ENCODE data around the gene THSD4. TPM values are rescaled to one million over a fixed set of nuclear protein-coding genes. Genes with fewer than 3 reads are reported as not detected.

THSD4 gene
- total and polyA plus RNA-seq, 9 of the 15 experiments (the other 6 are each of a cell fraction or from before 2014, with no cell fraction given), result 0.04 TPM; not detected in 5

- CTCF ChIA-PET (ENCODE audit: low intra/inter-chr PET ratio), result no interaction called here
- H3K36me3 ChIP-seq (ENCODE audit: control insufficient read depth, insufficient read depth, low read length), result no peaks in the 10 kb centered on the region
- H2AFZ ChIP-seq (ENCODE audit: low read depth, low read length), result no peak overlapping the region
- no peaks in the 10 kb centered on the region for H3K79me2 ChIP-seq (ENCODE audit: control insufficient read depth, insufficient read depth, low read length)
- no peaks in the 10 kb centered on the region for H3K9me1 ChIP-seq (ENCODE audit: control insufficient read depth, insufficient read depth, low read length)
- no peak for DNase-seq (ENCODE audit: extremely low read depth in 1 of 4, low spot score in 3 of 4)
- H3K9me3 ChIP-seq (replicated peaks; ENCODE audit: control insufficient read depth, insufficient read depth, low read depth, low read length), result no peaks in the 10 kb centered on the region
- WGBS (ENCODE audit: insufficient coverage, low coverage, missing lambda C conversion rate), result 2% methylated on average over 15 of the region's 15 CpGs
- no TSS peak for BruUV-seq (replicated peaks)
- no peaks in the 10 kb centered on the region for H4K20me1 ChIP-seq (replicated peaks; ENCODE audit: control insufficient read depth, insufficient read depth, low read length)
- FAIRE-seq, result no peak
- TF ChIP-seq ILF3 (IDR thresholded peaks at IDR 0.05; ENCODE audit: borderline replicate concordance) (no peak), ELF1 (tag; IDR thresholded peaks at IDR 0.05) (no peak), POLR2H (tag; IDR thresholded peaks at IDR 0.05; ENCODE audit: low read depth) (no peak), CEBPZ (IDR thresholded peaks at IDR 0.05; ENCODE audit: borderline replicate concordance, low read depth, low read length) (no peak), TCF7L2 (IDR thresholded peaks at IDR 0.05; ENCODE audit: low read depth, low read length) (no peak), GTF2B (IDR thresholded peaks at IDR 0.05; ENCODE audit: extremely low read depth, insufficient read length) (no peak), KDM2B (CRISPR knock-in tag; IDR thresholded peaks at IDR 0.05) (no peak), ARHGAP35 (IDR thresholded peaks at IDR 0.05; ENCODE audit: partially characterized antibody) (no peak), FOXJ2 (tag; IDR thresholded peaks at IDR 0.05) (no peak), FIP1L1 (IDR thresholded peaks at IDR 0.05; ENCODE audit: low read depth, low read length, poor library complexity, severe bottlenecking) (no peak), GMEB1 (CRISPR knock-in tag; IDR thresholded peaks at IDR 0.05) (no peak), FOXK1 (CRISPR knock-in tag; IDR thresholded peaks at IDR 0.05; ENCODE audit: borderline replicate concordance) (no peak)
- H3K27me3 ChIP-seq (ENCODE audit: control insufficient read depth in 2 of 2, insufficient read depth in 2 of 2, low read length in 2 of 2), result peaks cover 0 to 9% of the 10 kb centered on the region in 2 experiments; a peak in 1 of 5 replicates
- intact Hi-C loops (cut with micrococcal nuclease), result no loop called here
- ATAC-seq, result no peak
- no peak overlapping the region for H3K4me3 ChIP-seq
- no peaks in the 10 kb centered on the region; a peak in 1 of 5 replicates for H3K4me1 ChIP-seq (replicated peaks in 1 of 2; ENCODE audit: control insufficient read depth in 2 of 2, insufficient read depth in 2 of 2, low read length in 2 of 2)
- H3K4me2 ChIP-seq (ENCODE audit: insufficient read depth, low read length), result no peak overlapping the region
- no peak overlapping the region for H3K27ac ChIP-seq (ENCODE audit: extremely low read depth, low read depth, low read length)
- POLR2A ChIA-PET, result no interaction called here
- in situ Hi-C loops (cut with MboI), result no loop called here
- no peak overlapping the region for H3K9ac ChIP-seq (ENCODE audit: insufficient read depth in 1 of 2, low read depth in 2 of 2, low read length in 2 of 2)
Observed at GRCh38 chr15:71226536-71227455, 111.5 kb downstream of the THSD4 start.
